SK-N-SH treated with all-trans-retinoic acid at 6 μM for 48 hours (cell line): ENCODE data around the gene DCX.

Source experiments
- ATAC-seq: fragments of 200-7000 bp; cut with Tn5 transposase; 3 replicates; pipeline ENCODE4 v1.9.1; 2020; ENCODE audit warnings: mild to moderate bottlenecking, moderate library complexity
- ARNTL ChIP-seq: fragments of 450-650 bp; formaldehyde crosslinking; IDR thresholded peaks from 2 replicates; pipeline ENCODE4 v1.5.0; 2020; ENCODE audit warnings: low read depth, mild to moderate bottlenecking, moderate library complexity, borderline replicate concordance
- BACH2 ChIP-seq: fragments of 250-450 bp; sonication (Bioruptor Pico); IDR thresholded peaks from 2 replicates; pipeline ENCODE4 v1.9.0; 2021; ENCODE audit warnings: mild to moderate bottlenecking, borderline replicate concordance
- CSDC2 ChIP-seq: fragments of 250-450 bp; sonication (Bioruptor Pico); IDR thresholded peaks from 2 replicates; pipeline ENCODE4 v1.5.0; 2020; ENCODE audit warnings: mild to moderate bottlenecking, moderate library complexity
- ESRRG ChIP-seq: fragments of 250-450 bp; sonication (Bioruptor Pico); IDR thresholded peaks from 2 replicates; pipeline ENCODE4 v1.6.1; 2021; ENCODE audit warnings: mild to moderate bottlenecking
- GLIS3 ChIP-seq: fragments of 250-450 bp; sonication (Bioruptor Pico); IDR thresholded peaks from 2 replicates; pipeline ENCODE4 v1.5.0; 2020; ENCODE audit warnings: mild to moderate bottlenecking, moderate library complexity
- ISL1 ChIP-seq: fragments of 250-450 bp; sonication (Bioruptor Pico); IDR thresholded peaks from 2 replicates; pipeline ENCODE4 v2.1.2; 2022; ENCODE audit warnings: mild to moderate bottlenecking, moderate library complexity
- OSR1 ChIP-seq: fragments of 250-450 bp; sonication (Bioruptor Pico); IDR thresholded peaks from 2 replicates; pipeline ENCODE4 v1.8.0; 2022; ENCODE audit warnings: moderate library complexity, mild to moderate bottlenecking, inconsistent platforms
- PPARA ChIP-seq: fragments of 250-450 bp; sonication (Bioruptor Pico); IDR thresholded peaks from 2 replicates; pipeline ENCODE4 v1.5.0; 2020; ENCODE audit warnings: mild to moderate bottlenecking, borderline replicate concordance
- RARB ChIP-seq: fragments of 250-450 bp; sonication (Bioruptor Pico); IDR thresholded peaks from 2 replicates; pipeline ENCODE4 v1.8.0; 2021; ENCODE audit warnings: mild to moderate bottlenecking, moderate library complexity
- SNAI2 ChIP-seq: fragments of 250-450 bp; sonication (Bioruptor Pico); IDR thresholded peaks from 2 replicates; pipeline ENCODE4 v1.5.0; 2020; ENCODE audit warnings: mild to moderate bottlenecking, moderate library complexity
- TOX ChIP-seq: fragments of 250-450 bp; sonication (Bioruptor Pico); IDR thresholded peaks from 2 replicates; pipeline ENCODE4 v1.8.0; 2021; ENCODE audit warnings: mild to moderate bottlenecking, moderate library complexity, borderline replicate concordance
- ZFP3 ChIP-seq: fragments of 250-450 bp; sonication (Bioruptor Pico); IDR thresholded peaks from 2 replicates; pipeline ENCODE4 v1.5.0; 2020; ENCODE audit warnings: mild to moderate bottlenecking, moderate library complexity
- ZFP30 ChIP-seq: fragments of 450-650 bp; formaldehyde crosslinking; IDR thresholded peaks from 2 replicates; pipeline ENCODE4 v1.5.0; 2022; ENCODE audit warnings: mild to moderate bottlenecking, moderate library complexity
- ZNF565 ChIP-seq: fragments of 450-650 bp; formaldehyde crosslinking; conservative IDR thresholded peaks from 2 replicates; pipeline ENCODE4 v1.5.0; 2020; ENCODE audit warnings: low read depth, mild to moderate bottlenecking, moderate library complexity
- ZNF70 ChIP-seq: fragments of 450-650 bp; formaldehyde crosslinking; IDR thresholded peaks from 2 replicates; pipeline ENCODE4 v1.5.0; 2020; ENCODE audit warnings: mild to moderate bottlenecking, moderate library complexity
- ZNF8 ChIP-seq: fragments of 450-650 bp; formaldehyde crosslinking; IDR thresholded peaks from 2 replicates; pipeline ENCODE4 v1.5.0; 2020; ENCODE audit warnings: mild to moderate bottlenecking, moderate library complexity
- TF ChIP-seq, protein P1 (sequence below): fragments of 250-450 bp; sonication (Bioruptor Pico); IDR thresholded peaks from 2 replicates; pipeline ENCODE4 v1.5.0; 2020; ENCODE audit warnings: mild to moderate bottlenecking, moderate library complexity
- TF ChIP-seq, protein P2 (sequence below): fragments of 250-450 bp; sonication (Bioruptor Pico); IDR thresholded peaks from 2 replicates; pipeline ENCODE4 v1.5.1; 2020; ENCODE audit warnings: low read depth, mild to moderate bottlenecking, moderate library complexity
- TF ChIP-seq, protein P3 (sequence below): fragments of 250-450 bp; sonication (Bioruptor Pico); IDR thresholded peaks from 2 replicates; pipeline ENCODE4 v1.8.0; 2020; ENCODE audit warnings: mild to moderate bottlenecking, moderate library complexity, borderline replicate concordance

The DCX gene

DNA sequence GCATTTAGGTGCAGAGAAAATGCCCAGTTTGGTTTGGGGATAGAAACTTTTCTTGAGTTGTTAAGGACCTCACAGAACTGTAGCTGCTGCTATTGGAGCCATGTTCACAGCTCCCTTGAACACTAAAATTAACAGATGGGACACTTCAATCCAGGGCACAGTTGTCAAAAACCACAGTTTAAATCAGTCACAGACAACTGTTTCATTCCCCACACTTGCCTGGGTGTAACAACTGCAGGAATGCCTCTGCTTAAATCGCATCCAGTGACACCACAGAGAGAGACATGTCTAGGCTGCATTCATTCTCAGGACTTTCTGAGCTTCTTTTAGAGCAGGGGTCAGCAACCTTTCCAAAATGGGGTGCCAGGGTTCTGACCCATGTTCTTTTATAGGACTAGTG, 129.0 kb downstream of the DCX start:
- no peak for ATAC-seq
- TF ChIP-seq OSR1 (CRISPR knock-in tag) (no peak), ZFP3 (CRISPR knock-in tag) (no peak), RARB (CRISPR knock-in tag) (no peak), CSDC2 (CRISPR knock-in tag) (no peak), TOX (CRISPR knock-in tag) (no peak), ZNF70 (CRISPR knock-in tag) (no peak), ZNF8 (CRISPR knock-in tag) (no peak), SNAI2 (CRISPR knock-in tag) (no peak), BACH2 (CRISPR knock-in tag) (no peak), PPARA (CRISPR knock-in tag) (no peak), ESRRG (no peak), ARNTL (CRISPR knock-in tag) (no peak), GLIS3 (CRISPR knock-in tag) (no peak)
- TF ChIP-seq, protein P1, sequence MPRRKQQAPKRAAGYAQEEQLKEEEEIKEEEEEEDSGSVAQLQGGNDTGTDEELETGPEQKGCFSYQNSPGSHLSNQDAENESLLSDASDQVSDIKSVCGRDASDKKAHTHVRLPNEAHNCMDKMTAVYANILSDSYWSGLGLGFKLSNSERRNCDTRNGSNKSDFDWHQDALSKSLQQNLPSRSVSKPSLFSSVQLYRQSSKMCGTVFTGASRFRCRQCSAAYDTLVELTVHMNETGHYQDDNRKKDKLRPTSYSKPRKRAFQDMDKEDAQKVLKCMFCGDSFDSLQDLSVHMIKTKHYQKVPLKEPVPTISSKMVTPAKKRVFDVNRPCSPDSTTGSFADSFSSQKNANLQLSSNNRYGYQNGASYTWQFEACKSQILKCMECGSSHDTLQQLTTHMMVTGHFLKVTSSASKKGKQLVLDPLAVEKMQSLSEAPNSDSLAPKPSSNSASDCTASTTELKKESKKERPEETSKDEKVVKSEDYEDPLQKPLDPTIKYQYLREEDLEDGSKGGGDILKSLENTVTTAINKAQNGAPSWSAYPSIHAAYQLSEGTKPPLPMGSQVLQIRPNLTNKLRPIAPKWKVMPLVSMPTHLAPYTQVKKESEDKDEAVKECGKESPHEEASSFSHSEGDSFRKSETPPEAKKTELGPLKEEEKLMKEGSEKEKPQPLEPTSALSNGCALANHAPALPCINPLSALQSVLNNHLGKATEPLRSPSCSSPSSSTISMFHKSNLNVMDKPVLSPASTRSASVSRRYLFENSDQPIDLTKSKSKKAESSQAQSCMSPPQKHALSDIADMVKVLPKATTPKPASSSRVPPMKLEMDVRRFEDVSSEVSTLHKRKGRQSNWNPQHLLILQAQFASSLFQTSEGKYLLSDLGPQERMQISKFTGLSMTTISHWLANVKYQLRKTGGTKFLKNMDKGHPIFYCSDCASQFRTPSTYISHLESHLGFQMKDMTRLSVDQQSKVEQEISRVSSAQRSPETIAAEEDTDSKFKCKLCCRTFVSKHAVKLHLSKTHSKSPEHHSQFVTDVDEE (CRISPR knock-in tag) = no peak
- TF ChIP-seq, protein P2, sequence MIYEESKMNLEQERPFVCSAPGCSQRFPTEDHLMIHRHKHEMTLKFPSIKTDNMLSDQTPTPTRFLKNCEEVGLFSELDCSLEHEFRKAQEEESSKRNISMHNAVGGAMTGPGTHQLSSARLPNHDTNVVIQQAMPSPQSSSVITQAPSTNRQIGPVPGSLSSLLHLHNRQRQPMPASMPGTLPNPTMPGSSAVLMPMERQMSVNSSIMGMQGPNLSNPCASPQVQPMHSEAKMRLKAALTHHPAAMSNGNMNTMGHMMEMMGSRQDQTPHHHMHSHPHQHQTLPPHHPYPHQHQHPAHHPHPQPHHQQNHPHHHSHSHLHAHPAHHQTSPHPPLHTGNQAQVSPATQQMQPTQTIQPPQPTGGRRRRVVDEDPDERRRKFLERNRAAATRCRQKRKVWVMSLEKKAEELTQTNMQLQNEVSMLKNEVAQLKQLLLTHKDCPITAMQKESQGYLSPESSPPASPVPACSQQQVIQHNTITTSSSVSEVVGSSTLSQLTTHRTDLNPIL = no peak

DNA sequence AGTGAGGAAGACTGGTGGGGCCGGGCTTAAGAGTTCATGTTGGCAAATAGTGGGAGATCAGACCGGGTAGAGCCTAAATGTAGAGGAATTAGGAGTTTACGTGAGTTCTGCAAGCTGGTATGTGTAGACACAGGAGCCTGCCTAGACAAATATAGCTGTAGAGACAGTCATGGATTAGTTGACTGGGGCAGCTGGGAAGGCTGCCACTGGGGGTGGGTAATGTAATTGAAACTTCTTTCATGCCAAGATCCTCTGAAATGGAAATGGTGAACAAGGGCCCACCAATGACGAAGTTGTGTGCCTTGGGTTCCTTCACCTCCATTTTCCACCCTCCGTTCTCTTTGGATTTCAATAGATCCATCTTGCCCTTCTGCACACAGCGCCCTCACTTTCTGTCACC, 129.9 kb downstream of the DCX start:
- TF ChIP-seq ZNF8 (CRISPR knock-in tag) = no peak
- no peak for TF ChIP-seq ZFP3 (CRISPR knock-in tag)
- no peak for TF ChIP-seq ISL1 (CRISPR knock-in tag)
- TF ChIP-seq, protein P1 (CRISPR knock-in tag) = no peak
- ATAC-seq = no peak

DNA sequence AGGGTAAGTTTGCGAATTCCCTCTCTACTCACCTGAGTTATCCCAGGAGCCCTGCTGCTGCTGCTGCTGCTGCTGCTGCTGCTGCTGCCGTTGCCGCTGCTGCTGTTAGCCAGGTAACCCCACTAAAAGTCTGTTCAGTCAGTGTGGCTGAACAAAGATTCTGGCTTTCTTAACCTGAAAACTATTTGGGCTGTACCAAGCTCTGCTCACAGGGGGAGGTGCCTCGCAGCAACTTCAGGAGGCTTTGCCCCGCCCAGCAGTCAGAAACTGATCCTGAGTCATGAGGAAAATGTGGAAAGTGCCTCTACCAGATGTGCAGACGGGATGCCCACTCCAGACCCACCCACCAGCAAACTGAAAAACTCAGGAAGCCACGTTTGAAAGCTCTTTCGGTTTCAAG, 141.7 kb downstream of the DCX start, which contains the start of gene CAPN6:
Gene CAPN6, minus strand, starts transcription at position 145 of the 400 bp plus-strand sequence. CDS start 6,547 bp downstream, outside the sequence.
- ATAC-seq = no peak
- TF ChIP-seq, protein P2 = no peak
- TF ChIP-seq ARNTL (CRISPR knock-in tag) (no peak), SNAI2 (CRISPR knock-in tag) (no peak), ZNF70 (CRISPR knock-in tag) (no peak), ZFP30 (CRISPR knock-in tag) (no peak), ESRRG (no peak), ZNF565 (CRISPR knock-in tag) (no peak), RARB (CRISPR knock-in tag) (no peak), ZNF8 (CRISPR knock-in tag) (no peak), PPARA (CRISPR knock-in tag) (no peak), TOX (CRISPR knock-in tag) (no peak), CSDC2 (CRISPR knock-in tag) (no peak)
- TF ChIP-seq, protein P1 (CRISPR knock-in tag) = no peak
- TF ChIP-seq, protein P3, sequence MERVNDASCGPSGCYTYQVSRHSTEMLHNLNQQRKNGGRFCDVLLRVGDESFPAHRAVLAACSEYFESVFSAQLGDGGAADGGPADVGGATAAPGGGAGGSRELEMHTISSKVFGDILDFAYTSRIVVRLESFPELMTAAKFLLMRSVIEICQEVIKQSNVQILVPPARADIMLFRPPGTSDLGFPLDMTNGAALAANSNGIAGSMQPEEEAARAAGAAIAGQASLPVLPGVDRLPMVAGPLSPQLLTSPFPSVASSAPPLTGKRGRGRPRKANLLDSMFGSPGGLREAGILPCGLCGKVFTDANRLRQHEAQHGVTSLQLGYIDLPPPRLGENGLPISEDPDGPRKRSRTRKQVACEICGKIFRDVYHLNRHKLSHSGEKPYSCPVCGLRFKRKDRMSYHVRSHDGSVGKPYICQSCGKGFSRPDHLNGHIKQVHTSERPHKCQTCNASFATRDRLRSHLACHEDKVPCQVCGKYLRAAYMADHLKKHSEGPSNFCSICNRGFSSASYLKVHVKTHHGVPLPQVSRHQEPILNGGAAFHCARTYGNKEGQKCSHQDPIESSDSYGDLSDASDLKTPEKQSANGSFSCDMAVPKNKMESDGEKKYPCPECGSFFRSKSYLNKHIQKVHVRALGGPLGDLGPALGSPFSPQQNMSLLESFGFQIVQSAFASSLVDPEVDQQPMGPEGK = no peak
